ENCODE data around the gene GPR83. TPM values are rescaled to one million over a fixed set of nuclear protein-coding genes. Genes with fewer than 3 reads are reported as not detected.
A peak's percentile ranks its signal among the peaks of the same experiment; 100 is the strongest.

The GPR83 gene
- total and polyA plus RNA-seq, 4 donors: 0.01 to 0.14 (median 0.07) TPM

- DNase-seq (ENCODE audit: low spot score): no peak
- 94% methylated on average over 3 of the region's 3 CpGs for WGBS
These were observed 22.3 kb upstream of the GPR83 start for GRCh38 chr11:94423507-94423906.

DNA sequence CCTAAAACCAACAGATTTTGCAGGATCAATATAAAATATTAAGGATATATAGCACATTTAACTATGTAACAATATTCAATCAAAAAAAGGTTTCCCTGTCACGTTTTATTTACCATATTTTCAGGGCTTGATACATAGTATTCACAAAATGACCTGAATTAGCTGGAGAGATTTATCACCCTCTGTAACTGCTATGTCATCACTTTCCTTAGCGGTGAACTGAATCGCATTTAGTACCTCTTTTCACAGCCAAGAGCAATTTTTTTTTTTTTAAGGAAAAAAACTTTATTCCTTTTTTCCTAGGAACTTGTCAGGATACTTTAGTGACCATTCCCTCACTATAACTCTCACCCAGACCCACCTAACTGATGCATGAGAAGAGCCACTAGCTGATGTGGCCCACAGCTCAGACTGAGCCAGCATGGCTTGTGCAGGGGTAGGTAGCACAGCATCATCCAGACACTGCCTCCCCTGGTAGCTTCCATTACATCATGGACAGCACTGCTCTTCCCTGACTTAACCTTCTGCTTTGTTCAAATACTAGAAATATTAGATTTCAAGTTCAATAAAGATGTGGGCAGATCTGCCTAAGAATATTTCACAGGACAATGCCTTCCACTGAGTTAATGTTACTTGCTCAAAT is 17.0 kb upstream of the GPR83 start:
- H3K27me3 ChIP-seq (ENCODE audit: control insufficient read depth in 4 of 4, insufficient read depth in 4 of 4, low read length in 3 of 4): no peaks in the 10 kb centered on the region
- H3K36me3 ChIP-seq (ENCODE audit: control insufficient read depth in 4 of 4, insufficient read depth in 3 of 4, low read depth in 1 of 4, low read length in 3 of 4): peaks cover 0 to 5% (median 2%) of the 10 kb centered on the region in 4 donors
- H3K4me3 ChIP-seq (ENCODE audit: low read depth in 1 of 3, low read length in 3 of 3): no peak overlapping the region
- H3K9ac ChIP-seq (ENCODE audit: low read depth in 1 of 2, low read length in 2 of 2): no peak overlapping the region
- H3K4me1 ChIP-seq (ENCODE audit: control insufficient read depth in 4 of 4, insufficient read depth in 4 of 4, low read length in 3 of 4): no peaks in the 10 kb centered on the region
- TF ChIP-seq JUND (IDR thresholded peaks at IDR 0.05) (no peak), CTCF (IDR thresholded peaks at IDR 0.05; ENCODE audit: low read depth, low read length, missing input control) (no peak)
- H3K27ac ChIP-seq (ENCODE audit: low read depth in 1 of 2, low read length in 2 of 2): no peak overlapping the region
- 83% methylated on average over 3 of the region's 3 CpGs for WGBS
- no peak for DNase-seq (ENCODE audit: low spot score)
- no peaks in the 10 kb centered on the region for H3K9me3 ChIP-seq (ENCODE audit: control insufficient read depth in 4 of 4, low read length in 3 of 4)

More at GRCh38 chr11:94423507-94423906, 22.3 kb upstream of the GPR83 start:
- no peaks in the 10 kb centered on the region for H3K4me1 ChIP-seq (ENCODE audit: control insufficient read depth in 4 of 4, insufficient read depth in 4 of 4, low read length in 3 of 4)
- no peak overlapping the region for H3K27ac ChIP-seq (ENCODE audit: low read depth in 1 of 2, low read length in 2 of 2)
- TF ChIP-seq FOXA1 (IDR thresholded peaks at IDR 0.05): no peak
- no peak for TF ChIP-seq RXRA (IDR thresholded peaks at IDR 0.05)
- no peak overlapping the region for H3K4me3 ChIP-seq (ENCODE audit: low read depth in 1 of 3, low read length in 3 of 3)
- no peak overlapping the region for H3K9ac ChIP-seq (ENCODE audit: low read depth in 1 of 2, low read length in 2 of 2)
- no peaks in the 10 kb centered on the region for H3K27me3 ChIP-seq (ENCODE audit: control insufficient read depth in 4 of 4, insufficient read depth in 4 of 4, low read length in 3 of 4)
- H3K36me3 ChIP-seq (ENCODE audit: control insufficient read depth in 4 of 4, insufficient read depth in 3 of 4, low read depth in 1 of 4, low read length in 3 of 4): peaks cover 1 to 11% (median 4%) of the 10 kb centered on the region in 4 donors
- peaks cover 0 to 4% (median 0%) of the 10 kb centered on the region in 4 donors for H3K9me3 ChIP-seq (ENCODE audit: control insufficient read depth in 4 of 4, low read length in 3 of 4)

DNA sequence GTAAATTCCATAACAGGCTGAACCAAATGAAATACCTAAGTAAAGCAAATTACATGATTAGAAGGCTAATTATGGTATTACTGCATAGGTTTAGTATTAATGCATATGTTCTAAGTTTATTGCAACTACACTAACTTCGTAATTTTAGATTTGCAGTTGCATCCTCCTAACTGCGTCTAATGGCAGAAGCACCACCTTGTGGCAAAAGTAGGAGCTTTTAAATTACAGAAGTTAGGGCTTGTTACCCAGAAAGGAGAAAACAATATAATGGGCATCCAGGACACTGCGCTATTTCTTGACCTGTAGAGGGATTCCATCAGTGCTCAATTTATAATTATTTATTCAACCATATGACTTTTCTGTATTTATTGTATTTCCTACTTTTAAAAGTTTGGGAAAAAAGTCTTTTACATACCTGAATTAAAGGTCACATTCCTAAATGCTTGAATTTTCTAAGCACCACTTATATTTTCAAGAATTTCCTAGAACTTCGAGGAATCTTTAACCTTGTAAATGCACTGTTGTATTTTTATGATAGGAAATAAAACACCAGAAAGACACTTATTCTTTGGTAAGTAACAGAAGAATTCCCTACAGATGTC is 16.3 kb upstream of the GPR83 start:
- WGBS: 69% methylated on average over 4 of the region's 4 CpGs
- H3K36me3 ChIP-seq (ENCODE audit: control insufficient read depth in 4 of 4, insufficient read depth in 3 of 4, low read depth in 1 of 4, low read length in 3 of 4): peaks cover 0 to 3% (median under 1%) of the 10 kb centered on the region in 4 donors
- TF ChIP-seq EGR1 (IDR thresholded peaks at IDR 0.05; ENCODE audit: low read depth in 2 of 2): no peak
- TF ChIP-seq, protein P1, sequence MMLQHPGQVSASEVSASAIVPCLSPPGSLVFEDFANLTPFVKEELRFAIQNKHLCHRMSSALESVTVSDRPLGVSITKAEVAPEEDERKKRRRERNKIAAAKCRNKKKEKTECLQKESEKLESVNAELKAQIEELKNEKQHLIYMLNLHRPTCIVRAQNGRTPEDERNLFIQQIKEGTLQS (IDR thresholded peaks at IDR 0.05): no peak
- no peak for TF ChIP-seq REST (IDR thresholded peaks at IDR 0.05)
- peak; percentile 41 for TF ChIP-seq CTCF (IDR thresholded peaks at IDR 0.05; ENCODE audit: low read depth, low read length, missing input control)
- no peak for TF ChIP-seq YY1 (IDR thresholded peaks at IDR 0.05)
- no peak for TF ChIP-seq HNF4G (IDR thresholded peaks at IDR 0.05)
- no peak for TF ChIP-seq GABPA (IDR thresholded peaks at IDR 0.05 in 1 of 2, conservative IDR thresholded peaks at IDR 0.05 in 1 of 2)
- TF ChIP-seq JUND (IDR thresholded peaks at IDR 0.05): no peak
- no peak for TF ChIP-seq FOXA1 (IDR thresholded peaks at IDR 0.05)
- TF ChIP-seq NR2F2 (IDR thresholded peaks at IDR 0.05): no peak
- TF ChIP-seq MAX (IDR thresholded peaks at IDR 0.05): no peak
- TF ChIP-seq RAD21 (IDR thresholded peaks at IDR 0.05): peak; percentile 73 to 81
- TF ChIP-seq TAF1 (conservative IDR thresholded peaks at IDR 0.05): no peak
- no peaks in the 10 kb centered on the region for H3K9me3 ChIP-seq (ENCODE audit: control insufficient read depth in 4 of 4, low read length in 3 of 4)
- H3K27me3 ChIP-seq (ENCODE audit: control insufficient read depth in 4 of 4, insufficient read depth in 4 of 4, low read length in 3 of 4): no peaks in the 10 kb centered on the region
- DNase-seq (ENCODE audit: low spot score): no peak
- no peak overlapping the region for H3K9ac ChIP-seq (ENCODE audit: low read depth in 1 of 2, low read length in 2 of 2)
- H3K27ac ChIP-seq (ENCODE audit: low read depth in 1 of 2, low read length in 2 of 2): no peak overlapping the region
- H3K4me1 ChIP-seq (ENCODE audit: control insufficient read depth in 4 of 4, insufficient read depth in 4 of 4, low read length in 3 of 4): no peaks in the 10 kb centered on the region
- no peak overlapping the region for H3K4me3 ChIP-seq (ENCODE audit: low read depth in 1 of 3, low read length in 3 of 3)
